ENCODE data around the gene TCERG1L.

DNA sequence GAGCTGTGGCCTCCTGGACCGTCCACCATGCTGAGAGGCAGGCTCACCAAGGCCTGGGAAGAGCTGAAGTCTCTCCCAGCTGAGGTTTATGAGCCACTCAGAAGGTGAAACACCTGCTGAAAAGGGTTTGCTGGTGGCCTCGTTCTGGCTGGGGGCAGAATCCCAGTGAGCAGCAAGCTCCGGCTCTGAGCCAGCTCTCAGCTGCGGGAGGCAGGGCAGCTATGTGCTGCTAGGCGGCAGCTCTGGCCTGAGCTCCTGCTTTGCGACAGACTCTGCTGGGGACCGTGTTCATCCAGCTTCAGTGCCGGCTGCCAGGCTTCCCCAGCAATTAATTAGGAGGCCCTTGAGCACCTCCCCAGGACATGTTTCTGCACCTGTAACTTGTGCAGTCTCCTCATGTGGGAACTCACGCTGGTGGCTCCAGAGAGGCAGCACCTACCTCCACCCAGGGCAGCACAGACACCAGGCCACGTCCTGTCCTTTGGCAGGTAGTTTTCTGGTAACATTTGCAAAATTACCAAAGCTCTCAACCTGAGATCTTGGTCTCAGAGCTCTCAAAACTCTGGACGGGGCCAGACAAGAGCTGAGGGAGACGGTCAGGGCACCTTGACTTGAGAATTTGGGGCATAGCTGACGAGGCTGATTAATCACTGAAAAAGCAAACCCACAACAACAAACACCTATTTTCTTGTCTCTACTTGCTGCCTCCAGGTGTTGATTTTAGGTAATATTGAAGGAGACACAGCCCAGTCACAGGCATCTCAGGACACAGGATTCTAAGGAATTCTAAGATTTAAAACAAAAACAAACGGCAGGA, 185.0 kb downstream of the TCERG1L start:
- TF ChIP-seq, protein P1, sequence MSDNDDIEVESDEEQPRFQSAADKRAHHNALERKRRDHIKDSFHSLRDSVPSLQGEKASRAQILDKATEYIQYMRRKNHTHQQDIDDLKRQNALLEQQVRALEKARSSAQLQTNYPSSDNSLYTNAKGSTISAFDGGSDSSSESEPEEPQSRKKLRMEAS (IDR thresholded peaks at IDR 0.05; ENCODE audit: low read depth) = no peak
- no peak for TF ChIP-seq YY1 (IDR thresholded peaks at IDR 0.05; ENCODE audit: low read depth)
- TF ChIP-seq MXI1 (IDR thresholded peaks at IDR 0.05; ENCODE audit: low read depth, low read length) = no peak
- TF ChIP-seq, protein P2, sequence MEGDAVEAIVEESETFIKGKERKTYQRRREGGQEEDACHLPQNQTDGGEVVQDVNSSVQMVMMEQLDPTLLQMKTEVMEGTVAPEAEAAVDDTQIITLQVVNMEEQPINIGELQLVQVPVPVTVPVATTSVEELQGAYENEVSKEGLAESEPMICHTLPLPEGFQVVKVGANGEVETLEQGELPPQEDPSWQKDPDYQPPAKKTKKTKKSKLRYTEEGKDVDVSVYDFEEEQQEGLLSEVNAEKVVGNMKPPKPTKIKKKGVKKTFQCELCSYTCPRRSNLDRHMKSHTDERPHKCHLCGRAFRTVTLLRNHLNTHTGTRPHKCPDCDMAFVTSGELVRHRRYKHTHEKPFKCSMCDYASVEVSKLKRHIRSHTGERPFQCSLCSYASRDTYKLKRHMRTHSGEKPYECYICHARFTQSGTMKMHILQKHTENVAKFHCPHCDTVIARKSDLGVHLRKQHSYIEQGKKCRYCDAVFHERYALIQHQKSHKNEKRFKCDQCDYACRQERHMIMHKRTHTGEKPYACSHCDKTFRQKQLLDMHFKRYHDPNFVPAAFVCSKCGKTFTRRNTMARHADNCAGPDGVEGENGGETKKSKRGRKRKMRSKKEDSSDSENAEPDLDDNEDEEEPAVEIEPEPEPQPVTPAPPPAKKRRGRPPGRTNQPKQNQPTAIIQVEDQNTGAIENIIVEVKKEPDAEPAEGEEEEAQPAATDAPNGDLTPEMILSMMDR (IDR thresholded peaks at IDR 0.05) = no peak
- no peak for TF ChIP-seq GATA2 (CRISPR knock-in tag; IDR thresholded peaks at IDR 0.05)
- TF ChIP-seq EP300 (IDR thresholded peaks at IDR 0.05; ENCODE audit: borderline replicate concordance in 1 of 2, low read depth in 1 of 2, low read length in 1 of 2) = no peak
- no peak for TF ChIP-seq ELF1 (IDR thresholded peaks at IDR 0.05)
- no peak for TF ChIP-seq EZH2phosphoT487 (IDR thresholded peaks at IDR 0.05; ENCODE audit: borderline replicate concordance, low read depth)
- TF ChIP-seq FOXJ3 (CRISPR knock-in tag; IDR thresholded peaks at IDR 0.05) = no peak
